ENCODE results near the gene GBGT1.

GBGT1 gene

DNA sequence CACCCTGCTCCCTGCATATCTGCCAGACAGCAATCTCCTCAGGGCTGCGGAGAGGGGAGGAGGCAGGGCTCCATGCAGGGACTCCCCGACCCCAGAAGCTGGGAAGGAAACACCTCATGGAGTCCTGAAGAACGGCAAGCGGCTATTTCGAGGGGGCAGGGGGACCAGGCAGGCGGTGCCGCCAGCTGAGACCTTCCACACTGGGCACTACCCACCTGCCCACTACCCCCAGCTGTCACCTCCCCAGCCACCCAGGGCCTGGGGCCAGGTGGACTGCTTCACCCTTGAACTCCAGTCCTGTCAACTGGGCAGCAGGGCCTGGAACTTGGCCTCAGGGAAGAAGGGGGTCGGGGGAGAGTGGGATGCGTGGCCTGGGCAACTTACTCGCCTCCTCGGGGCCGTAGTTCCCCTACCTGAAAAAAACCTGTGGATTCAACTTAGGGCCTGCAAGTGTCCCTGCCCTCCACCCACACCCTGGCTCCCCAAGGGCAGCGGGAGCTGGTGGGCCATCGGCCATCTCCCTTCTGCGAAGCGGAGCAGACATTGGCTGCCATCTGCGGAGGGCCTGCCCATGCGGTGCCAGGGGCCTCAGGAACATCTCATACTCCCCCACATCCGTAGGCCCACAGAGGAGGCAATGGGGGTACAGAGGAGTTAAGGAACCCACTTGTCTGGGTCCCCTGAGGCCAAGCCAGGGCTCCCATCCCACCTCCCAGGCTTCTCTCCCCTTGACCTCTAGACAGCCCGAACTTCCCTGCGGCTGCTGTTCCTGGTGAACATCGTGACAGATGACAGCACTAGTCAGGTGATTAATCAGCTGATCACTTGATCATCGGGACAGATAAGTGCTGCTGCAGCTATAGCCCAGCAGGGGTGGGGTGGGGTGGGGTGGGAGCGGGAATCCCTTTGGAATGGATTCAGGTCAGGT, 24.2 kb downstream of the GBGT1 start:
- in situ Hi-C loops (cut with HindIII; ENCODE audit: low sequenced_read_pairs) = no loop called here
- TF ChIP-seq, protein P1, sequence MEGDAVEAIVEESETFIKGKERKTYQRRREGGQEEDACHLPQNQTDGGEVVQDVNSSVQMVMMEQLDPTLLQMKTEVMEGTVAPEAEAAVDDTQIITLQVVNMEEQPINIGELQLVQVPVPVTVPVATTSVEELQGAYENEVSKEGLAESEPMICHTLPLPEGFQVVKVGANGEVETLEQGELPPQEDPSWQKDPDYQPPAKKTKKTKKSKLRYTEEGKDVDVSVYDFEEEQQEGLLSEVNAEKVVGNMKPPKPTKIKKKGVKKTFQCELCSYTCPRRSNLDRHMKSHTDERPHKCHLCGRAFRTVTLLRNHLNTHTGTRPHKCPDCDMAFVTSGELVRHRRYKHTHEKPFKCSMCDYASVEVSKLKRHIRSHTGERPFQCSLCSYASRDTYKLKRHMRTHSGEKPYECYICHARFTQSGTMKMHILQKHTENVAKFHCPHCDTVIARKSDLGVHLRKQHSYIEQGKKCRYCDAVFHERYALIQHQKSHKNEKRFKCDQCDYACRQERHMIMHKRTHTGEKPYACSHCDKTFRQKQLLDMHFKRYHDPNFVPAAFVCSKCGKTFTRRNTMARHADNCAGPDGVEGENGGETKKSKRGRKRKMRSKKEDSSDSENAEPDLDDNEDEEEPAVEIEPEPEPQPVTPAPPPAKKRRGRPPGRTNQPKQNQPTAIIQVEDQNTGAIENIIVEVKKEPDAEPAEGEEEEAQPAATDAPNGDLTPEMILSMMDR (IDR thresholded peaks at IDR 0.05; ENCODE audit: low read depth, low read length) = no peak
- no peak overlapping the region for H3K4me3 ChIP-seq (ENCODE audit: low read depth, low read length)
- no peak for DNase-seq (ENCODE audit: low read depth, low spot score)

DNA sequence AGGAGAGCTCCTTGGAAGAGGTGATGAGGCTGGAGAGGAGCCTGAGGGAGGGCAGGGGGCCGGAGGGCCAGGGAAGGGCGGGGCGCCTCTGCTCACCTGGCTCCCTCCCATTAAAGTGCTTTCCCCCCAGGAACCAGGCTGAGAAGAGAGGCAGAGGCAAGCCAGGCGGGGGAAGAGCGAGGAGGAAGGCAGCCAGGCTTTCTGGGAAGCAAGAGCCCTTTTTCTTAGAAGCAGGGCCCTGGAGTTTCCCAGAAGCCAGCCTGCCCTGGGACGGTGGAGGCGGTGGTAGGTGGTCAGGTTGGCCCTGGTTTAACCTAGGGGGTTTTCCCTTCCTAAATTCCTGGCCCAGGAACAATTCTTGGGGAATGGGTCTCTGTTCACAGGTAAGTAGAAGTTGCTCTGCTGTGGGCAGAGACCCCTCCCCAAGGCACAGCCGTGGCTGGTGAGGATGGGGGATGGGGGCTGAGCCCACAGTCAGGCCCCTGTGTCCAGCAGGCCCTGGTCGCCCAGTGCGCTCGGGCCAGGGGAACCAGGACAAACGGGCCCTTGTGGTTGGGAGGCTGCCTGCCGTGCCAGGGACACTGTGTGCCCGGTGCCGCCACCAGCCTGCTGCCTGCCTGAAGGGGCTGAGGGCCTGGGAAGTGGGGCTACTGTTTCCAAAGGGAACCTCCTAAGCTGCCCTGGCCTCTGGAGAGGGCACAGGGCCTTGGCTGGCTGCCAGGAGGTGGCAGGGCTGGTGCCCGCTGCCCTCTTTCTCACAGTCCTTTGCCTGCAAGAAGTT, 26.1 kb downstream of the GBGT1 start:
- TF ChIP-seq, protein P1 (IDR thresholded peaks at IDR 0.05; ENCODE audit: low read depth, low read length) = no peak
- no peak overlapping the region for H3K4me3 ChIP-seq (ENCODE audit: low read depth, low read length)
- DNase-seq (ENCODE audit: low read depth, low spot score) = no peak
- in situ Hi-C loops (cut with HindIII; ENCODE audit: low sequenced_read_pairs) = no loop called here

GRCh38 chr9:133135146-133135745, 28.5 kb downstream of the GBGT1 start:
- peak; percentile 96 for DNase-seq (ENCODE audit: low read depth, low spot score)
- TF ChIP-seq, protein P1 (IDR thresholded peaks at IDR 0.05; ENCODE audit: low read depth, low read length) = no peak
- in situ Hi-C loops (cut with HindIII; ENCODE audit: low sequenced_read_pairs) = no loop called here
- H3K4me3 ChIP-seq (ENCODE audit: low read depth, low read length) = no peak overlapping the region

DNA sequence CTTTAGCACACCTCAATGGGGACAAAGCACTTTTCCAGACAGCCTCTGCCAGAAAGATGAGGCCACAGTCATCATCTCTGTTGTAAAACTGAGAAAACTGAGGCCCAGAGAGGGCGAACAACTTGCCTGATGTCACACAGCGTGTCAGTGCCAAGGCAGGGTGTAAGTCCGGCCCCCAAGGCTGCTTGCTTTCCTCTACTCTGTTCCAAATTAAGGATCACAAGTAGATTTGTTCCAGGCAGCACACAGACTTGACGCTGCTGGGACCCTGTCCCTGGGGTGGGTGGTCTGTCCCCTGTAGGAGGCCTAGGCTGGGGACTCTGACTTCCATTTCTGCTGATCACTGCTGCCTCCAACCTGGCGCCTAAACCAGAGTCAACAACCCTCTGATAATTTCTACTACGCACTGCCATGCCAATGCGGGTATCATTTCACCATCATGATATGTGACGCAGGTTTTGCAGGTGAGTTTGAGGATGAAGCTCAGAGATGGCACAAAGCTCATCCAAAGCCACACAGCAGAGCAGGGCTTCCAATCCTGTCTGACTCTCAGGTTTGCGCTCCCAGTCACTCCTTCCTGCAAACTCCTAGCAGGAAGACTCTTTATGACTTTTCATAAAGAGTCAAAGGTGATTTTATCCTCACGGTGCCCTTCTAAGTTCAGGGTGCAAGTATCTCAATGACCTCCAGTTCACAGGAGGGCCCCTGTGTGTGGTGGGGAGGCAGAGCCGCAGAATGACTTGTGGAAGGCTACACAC, 29.1 kb downstream of the GBGT1 start:
- H3K4me3 ChIP-seq (ENCODE audit: low read depth, low read length) = no peak overlapping the region
- TF ChIP-seq, protein P1 (IDR thresholded peaks at IDR 0.05; ENCODE audit: low read depth, low read length) = no peak
- in situ Hi-C loops (cut with HindIII; ENCODE audit: low sequenced_read_pairs) = no loop called here
- DNase-seq (ENCODE audit: low read depth, low spot score) = peak; percentile 24

DNA sequence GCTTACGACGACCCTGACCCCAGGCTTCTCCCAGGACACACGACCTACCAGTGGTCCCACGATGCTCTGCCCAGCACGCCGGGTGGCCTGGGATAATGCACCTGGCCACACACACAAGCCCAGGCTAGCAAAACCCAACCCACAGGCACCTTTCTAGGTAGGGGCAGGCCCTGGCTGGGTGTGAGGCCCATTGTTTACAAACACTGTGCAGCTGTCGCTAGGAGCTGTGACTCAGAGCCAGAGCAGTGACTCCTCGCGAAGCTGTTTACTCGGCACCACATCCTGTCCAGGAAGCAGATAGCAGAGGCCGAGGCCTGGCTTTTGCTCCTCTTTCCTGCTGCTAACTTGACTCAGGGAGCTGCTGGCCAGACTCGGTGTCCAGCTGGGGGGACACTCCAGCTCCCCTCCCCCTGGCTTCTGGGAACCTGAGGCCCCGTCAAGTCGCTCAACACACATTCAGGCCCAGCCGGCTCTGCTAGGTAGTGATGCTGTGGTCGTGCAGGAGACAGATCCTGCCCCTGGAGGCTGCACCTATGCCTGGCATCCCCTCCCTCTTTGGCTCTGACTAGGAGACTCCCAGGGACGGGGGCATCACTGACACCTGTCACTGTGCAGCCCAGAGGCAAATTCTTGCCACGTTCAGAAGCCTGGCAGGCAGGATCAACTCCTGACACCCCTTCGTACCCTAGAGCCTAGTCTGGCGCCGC, 29.9 kb downstream of the GBGT1 start:
- in situ Hi-C loops (cut with HindIII; ENCODE audit: low sequenced_read_pairs) = no loop called here
- TF ChIP-seq, protein P1 (IDR thresholded peaks at IDR 0.05; ENCODE audit: low read depth, low read length) = no peak
- H3K4me3 ChIP-seq (ENCODE audit: low read depth, low read length) = no peak overlapping the region
- peak; percentile 95 for DNase-seq (ENCODE audit: low read depth, low spot score)

All from astrocyte of the spinal cord (primary cell).